ENCODE results near the gene PLCL2.

PLCL2 gene

DNA sequence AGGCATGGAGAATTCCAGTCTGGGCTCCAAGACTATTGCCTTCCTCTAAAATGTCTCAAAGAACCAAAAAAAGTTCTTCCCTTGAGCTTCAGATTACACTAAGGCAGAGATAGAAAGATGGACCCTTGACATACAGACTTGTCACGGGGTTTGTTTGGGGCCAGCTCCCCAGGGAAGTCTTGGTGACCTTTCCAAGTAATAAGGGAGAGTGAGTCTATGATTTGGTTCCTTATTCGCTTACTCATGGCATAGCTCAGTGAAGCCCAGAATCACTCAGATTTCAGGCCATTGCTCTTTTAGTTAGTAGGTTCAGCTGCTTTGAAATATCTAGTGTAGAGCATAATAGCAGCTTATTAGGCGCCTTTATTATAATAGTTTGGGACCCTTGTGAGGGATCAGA is 90.3 kb downstream of the PLCL2 start:
- TF ChIP-seq, protein P1, sequence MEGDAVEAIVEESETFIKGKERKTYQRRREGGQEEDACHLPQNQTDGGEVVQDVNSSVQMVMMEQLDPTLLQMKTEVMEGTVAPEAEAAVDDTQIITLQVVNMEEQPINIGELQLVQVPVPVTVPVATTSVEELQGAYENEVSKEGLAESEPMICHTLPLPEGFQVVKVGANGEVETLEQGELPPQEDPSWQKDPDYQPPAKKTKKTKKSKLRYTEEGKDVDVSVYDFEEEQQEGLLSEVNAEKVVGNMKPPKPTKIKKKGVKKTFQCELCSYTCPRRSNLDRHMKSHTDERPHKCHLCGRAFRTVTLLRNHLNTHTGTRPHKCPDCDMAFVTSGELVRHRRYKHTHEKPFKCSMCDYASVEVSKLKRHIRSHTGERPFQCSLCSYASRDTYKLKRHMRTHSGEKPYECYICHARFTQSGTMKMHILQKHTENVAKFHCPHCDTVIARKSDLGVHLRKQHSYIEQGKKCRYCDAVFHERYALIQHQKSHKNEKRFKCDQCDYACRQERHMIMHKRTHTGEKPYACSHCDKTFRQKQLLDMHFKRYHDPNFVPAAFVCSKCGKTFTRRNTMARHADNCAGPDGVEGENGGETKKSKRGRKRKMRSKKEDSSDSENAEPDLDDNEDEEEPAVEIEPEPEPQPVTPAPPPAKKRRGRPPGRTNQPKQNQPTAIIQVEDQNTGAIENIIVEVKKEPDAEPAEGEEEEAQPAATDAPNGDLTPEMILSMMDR (IDR thresholded peaks at IDR 0.05): no peak

DNA sequence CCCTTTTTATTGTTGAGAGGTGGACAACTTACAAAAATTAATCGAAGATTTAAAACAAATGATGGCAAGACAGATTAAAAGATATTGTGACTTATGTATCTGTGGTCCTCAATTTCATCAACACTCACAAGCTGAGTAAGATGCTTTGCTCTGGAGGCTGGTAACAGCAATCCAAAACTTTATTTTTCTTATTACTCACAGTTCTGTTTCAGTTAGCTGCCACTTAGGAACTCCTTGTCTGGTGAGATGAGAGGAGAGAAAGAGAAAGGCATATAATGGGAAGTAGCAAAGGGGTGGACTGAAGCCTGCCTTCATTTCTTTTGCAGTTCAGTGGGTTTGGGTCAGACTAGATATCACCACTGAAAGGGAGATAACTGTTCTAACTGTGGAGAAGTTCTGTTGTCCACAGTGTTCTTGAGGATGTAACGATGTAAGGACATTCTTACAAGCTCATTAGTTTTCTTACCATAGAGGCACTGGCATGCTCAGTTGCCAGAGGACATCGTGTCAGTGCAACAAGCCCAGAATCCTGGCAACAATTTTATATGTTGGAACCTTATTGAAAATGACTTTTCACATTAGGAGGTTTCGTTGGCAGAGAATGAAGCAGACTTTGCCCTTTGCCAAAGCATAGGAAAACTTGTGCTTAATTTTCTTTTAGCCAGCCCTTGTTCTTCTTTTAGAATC is 93.6 kb downstream of the PLCL2 start:
- TF ChIP-seq, protein P1 (IDR thresholded peaks at IDR 0.05): no peak

DNA sequence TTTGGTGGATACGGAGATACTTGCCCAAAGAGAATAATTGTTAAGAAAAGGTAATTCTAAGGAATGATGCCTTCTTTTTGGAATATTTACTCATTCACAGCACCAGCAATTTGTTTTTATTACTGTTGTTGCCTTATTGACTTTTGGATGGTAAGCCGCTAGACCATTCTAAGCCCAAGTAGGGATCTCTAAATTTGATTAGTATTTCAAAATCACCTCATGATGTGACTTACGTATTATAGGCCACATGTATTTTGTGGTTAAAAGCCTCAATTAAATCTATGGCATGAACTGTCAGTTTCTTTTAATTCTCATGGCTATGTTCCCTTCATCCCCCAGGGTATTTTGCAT is 94.1 kb downstream of the PLCL2 start:
- TF ChIP-seq, protein P1 (IDR thresholded peaks at IDR 0.05): no peak

DNA sequence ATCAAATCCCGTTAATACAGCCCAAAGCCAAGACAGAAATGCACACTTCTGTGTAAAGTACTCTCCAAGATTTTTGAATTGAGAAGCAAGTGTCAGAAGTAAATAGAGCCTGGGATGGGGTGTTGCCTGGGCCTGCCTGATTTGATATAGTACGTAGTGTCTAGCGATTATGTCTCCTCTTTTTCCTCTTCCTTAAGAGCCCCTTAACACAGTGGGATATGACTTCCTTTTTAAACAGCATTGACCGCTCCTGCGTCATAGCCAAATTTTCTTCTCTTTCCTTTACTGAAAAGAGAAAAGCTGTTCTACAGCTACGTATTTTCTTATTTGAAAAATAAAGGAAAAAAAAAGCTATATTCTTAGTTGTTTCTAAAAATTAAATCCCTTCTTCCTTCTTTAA is 97.7 kb downstream of the PLCL2 start:
- TF ChIP-seq, protein P1 (IDR thresholded peaks at IDR 0.05): no peak

DNA sequence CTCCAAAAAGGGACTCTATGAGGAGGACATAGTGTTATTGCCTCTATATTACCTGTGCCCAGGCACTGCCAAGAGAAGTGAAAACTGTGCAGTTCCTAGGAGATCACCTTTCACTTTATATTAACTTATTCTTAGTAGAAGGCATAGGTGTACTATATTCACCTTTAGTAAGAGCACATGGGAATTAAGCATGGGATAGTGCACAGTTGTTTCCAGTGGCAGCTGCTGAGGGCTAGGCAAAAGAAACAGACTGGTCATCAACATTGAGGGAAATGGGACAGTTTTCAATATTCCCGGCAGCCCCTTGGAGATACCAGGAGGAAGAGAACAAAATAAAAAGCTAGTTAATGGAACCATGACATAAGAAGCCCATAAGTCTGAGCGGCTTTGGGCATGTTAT is 100.9 kb downstream of the PLCL2 start:
- TF ChIP-seq, protein P1 (IDR thresholded peaks at IDR 0.05): no peak

DNA sequence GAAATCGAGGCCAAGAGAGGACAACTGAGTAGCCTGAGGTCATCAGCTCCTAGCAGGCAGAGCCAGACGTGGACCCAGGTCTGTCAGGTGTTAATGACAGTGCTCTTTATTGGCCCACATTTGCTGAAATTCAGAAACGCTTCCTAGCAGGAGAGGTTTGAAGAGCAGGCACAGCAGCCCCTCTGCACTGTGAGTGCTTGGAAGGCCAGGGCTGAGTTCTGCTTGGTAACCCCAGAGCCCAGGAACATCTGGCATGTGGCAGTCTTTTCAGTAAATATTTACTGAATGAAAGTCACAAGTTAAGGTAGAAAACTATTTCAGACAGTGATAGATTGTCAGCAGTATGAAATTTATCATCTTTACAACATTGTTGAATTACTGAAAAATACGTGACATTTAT is 102.4 kb downstream of the PLCL2 start:
- TF ChIP-seq, protein P1 (IDR thresholded peaks at IDR 0.05): no peak

DNA sequence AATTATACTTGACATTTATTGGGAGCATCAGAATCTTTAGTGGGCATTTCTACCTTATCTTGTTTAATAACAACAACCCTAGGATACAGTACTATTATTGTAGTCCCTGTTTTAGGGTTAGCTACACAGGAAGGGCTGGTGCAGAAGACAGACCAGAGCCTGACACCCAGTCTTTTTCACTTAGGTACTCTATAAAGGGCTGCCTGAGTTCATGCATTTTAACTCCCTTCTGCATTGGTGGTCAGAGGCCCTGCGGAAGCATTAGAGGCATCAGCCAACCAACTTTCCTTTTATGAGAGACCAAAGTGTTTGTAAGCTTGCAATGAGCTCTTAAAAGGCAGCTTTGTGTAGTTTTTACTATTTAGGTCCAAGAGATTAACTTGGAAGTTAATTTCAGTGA is 105.4 kb downstream of the PLCL2 start:
- TF ChIP-seq, protein P1 (IDR thresholded peaks at IDR 0.05): no peak

DNA sequence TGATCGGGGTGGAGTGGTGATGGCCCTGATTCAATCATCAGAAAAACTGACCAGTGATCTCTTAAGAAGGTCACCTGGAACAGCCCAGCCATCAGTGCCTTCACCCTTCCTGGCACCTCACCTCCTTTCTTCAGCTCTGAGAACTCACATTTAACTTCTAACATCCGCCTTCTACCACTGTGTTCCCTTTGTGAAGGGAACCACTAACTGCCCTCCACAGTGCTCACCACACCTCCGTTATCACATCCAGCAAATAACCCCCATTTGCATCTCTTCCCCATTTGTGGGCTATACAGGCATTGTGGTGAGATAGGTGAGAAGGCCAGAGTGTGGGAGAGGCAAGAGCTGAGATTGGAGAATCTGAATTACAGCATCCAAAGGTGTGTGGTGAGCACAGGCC is 107.4 kb downstream of the PLCL2 start:
- TF ChIP-seq, protein P1 (IDR thresholded peaks at IDR 0.05): no peak
